ENCODE results near the gene EPC1.

DNA sequence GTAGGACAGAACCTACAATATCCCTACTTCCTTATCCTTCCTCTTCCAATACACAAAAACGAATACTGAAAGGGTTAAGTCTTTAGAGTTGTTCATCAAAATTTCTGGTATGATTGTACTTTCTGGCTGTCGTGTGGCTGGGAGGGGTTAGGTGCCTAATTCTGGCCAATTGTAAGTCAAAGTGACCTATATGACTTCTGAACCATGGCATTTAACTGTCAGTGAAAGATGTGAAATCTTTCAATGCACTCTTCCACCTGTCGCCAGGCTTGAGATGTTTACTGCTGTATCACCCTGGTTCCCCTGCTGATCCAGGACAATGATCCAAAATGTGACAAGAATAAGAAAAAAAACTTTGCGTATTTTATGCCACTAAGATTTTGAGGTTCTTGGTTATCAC lies 20.8 kb downstream of the EPC1 start:
- TF ChIP-seq, protein P1, sequence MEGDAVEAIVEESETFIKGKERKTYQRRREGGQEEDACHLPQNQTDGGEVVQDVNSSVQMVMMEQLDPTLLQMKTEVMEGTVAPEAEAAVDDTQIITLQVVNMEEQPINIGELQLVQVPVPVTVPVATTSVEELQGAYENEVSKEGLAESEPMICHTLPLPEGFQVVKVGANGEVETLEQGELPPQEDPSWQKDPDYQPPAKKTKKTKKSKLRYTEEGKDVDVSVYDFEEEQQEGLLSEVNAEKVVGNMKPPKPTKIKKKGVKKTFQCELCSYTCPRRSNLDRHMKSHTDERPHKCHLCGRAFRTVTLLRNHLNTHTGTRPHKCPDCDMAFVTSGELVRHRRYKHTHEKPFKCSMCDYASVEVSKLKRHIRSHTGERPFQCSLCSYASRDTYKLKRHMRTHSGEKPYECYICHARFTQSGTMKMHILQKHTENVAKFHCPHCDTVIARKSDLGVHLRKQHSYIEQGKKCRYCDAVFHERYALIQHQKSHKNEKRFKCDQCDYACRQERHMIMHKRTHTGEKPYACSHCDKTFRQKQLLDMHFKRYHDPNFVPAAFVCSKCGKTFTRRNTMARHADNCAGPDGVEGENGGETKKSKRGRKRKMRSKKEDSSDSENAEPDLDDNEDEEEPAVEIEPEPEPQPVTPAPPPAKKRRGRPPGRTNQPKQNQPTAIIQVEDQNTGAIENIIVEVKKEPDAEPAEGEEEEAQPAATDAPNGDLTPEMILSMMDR (IDR thresholded peaks at IDR 0.05), result no peak
- TF ChIP-seq POLR2A (IDR thresholded peaks at IDR 0.05), result no peak

Data from ovary (tissue), 3 donors.